ENCODE measurements around the gene ZNF189.

ZNF189 gene

DNA sequence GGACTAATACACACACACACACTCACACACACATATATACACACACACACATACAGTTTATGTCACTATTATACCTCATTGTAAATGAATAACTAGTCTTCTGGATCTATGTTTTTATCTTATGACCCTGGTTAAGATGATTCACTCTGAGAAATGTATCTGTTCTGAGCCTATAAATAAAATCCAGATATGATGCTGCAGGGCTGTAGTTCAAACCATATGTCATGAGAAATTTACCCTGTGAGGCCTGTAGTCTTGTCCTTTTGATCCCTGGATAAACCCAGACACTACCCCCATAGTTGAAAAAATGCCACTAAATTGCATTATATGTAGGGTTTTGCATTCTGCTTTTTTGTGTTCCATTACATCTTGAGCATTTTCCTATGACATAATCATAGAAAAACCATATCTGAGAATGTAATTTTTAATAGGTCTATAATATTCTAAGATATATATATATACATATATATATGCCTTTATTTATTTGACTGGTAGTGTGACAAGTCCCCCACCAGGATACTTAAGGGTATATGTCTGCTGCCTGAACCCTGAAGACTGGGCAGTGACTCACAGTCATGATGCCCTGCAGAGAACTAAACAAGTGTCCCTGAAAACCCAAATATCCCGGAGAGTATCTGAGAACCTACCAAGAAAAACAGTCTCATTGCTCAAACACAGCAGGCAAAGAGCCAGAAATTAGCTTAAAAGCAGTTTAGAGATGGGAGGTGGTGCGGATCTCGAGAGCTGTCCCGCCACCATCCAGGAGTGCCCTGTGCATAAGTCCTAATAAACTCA, 55.3 kb downstream of the ZNF189 start:
- DNase-seq (ENCODE audit: low spot score), result no peak

DNA sequence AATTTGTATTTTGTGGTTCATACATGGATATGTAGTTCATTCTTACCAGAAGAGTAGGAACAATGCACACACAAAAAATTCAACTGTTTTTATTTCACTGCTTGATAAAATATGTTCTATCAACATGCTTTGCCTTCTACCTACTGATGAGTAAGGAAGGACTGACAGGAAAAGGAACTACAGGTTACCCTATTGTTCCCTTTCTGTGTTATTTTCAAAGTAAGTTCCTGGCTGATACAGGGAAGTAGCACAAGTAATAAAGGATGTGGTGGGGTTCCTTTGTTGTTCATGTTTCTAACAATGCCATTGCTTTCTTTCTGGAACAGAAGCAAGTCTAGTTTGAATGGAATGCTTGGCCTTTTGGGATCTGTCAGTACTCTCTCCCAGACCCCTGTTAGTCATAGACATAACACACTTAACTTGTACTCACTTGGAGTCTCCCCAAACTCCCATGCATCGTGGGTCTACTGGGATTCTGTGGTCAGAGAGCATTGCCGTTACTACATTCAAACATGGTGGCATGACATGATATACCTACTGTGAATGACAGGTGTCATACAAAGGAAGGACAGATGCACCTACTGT, 57.1 kb downstream of the ZNF189 start:
- DNase-seq (ENCODE audit: low spot score), result no peak

DNA sequence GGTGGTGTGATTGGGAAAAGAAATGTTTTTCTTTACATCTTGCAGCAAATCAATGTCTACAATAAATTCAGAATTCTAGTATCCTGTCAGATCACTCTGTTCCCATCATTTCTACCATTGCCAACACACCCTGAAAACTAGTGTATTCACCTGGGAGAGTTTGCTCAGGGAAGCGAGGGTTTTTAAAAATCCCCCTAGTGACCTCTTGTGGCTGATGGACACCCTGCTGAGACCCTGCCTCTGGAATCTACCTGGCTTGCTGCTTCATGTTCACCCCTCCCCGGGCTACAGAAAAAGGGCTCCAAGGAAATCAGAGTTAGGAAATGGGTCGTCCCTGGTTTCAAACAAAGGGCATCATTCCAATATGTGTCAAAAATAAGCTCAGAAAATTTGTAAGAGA, 58.4 kb downstream of the ZNF189 start:
- DNase-seq (ENCODE audit: low spot score), result no peak

DNA sequence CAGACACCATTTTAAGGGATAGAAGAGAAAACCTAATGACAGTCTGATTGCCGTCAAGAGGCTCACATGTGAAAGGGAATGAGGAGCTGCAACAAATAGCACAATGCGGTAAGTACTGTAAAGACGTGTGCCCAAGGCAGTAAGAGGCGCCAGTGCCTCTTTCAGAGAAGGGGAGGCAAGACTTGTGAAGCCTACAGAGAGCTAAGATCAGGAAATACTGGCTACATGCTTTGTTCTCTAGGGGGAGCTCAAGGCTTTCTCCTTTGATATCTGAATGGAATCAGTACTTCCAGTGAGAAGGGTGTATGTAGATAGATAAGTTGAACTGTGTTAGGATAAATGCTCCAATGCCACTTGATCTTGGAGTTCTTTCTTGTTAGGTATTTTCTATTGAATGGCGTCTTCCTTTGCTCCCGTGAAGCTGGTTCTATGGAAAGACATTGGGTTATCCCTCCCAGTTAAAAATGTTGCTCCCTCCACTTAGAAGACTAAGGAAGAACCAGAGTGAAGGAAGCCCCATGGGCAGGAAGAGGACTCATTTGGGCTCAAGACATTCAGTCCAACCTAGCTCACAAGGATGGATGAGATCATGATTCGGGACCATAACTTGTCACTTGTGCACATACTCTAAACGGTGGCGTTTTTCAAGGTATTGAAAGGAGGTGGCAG, 60.4 kb downstream of the ZNF189 start:
- DNase-seq (ENCODE audit: low spot score), result peak; percentile 30

Measured in CD4-positive, alpha-beta T cell treated with Interleukin-15 for 4 hours (primary cell).